ENCODE data around the gene THAP4. TPM values are rescaled to one million over a fixed set of nuclear protein-coding genes. Genes with fewer than 3 reads are reported as not detected.

THAP4 gene
- total RNA-seq, 1 experiment from 2014 or later = 88.6 TPM

GRCh38 chr2:241678307-241678706, 41.3 kb upstream of the THAP4 start (continued):
- TF ChIP-seq CTCF (IDR thresholded peaks at IDR 0.05) = no peak

GRCh38 chr2:241677392-241677791, 40.4 kb upstream of the THAP4 start:
- ChIA-PET CTCF (interaction anchor here (0.6 kb wide), 1 partner anchor 9 kb away, joined by 3 read pairs; the partner anchor contains the start of gene DTYMK), POLR2A (no interaction called here)
- Mint-ChIP-seq H3K4me1 (peaks cover 2% of the 10 kb centered on the region; the same call in 1 of the 2 replicates), H3K9me3 (no peaks in the 10 kb centered on the region), H3K4me3 (no peak overlapping the region), H3K36me3 (peaks cover 50% of the 10 kb centered on the region), H3K27me3 (ENCODE audit: low read depth) (no peaks in the 10 kb centered on the region), H3K27ac (no peak overlapping the region)
- DNase-seq (ENCODE audit: low spot score) (no peak), ATAC-seq (no peak)
- TF ChIP-seq TCF7 (CRISPR knock-in tag; IDR thresholded peaks at IDR 0.05; ENCODE audit: low read depth) (no peak), ZNF532 (CRISPR knock-in tag; IDR thresholded peaks at IDR 0.05; ENCODE audit: borderline replicate concordance) (no peak), ZBTB43 (CRISPR knock-in tag; IDR thresholded peaks at IDR 0.05) (no peak), ZNF138 (CRISPR knock-in tag; conservative IDR thresholded peaks at IDR 0.05) (no peak), OVOL2 (CRISPR knock-in tag; IDR thresholded peaks at IDR 0.05; ENCODE audit: borderline replicate concordance) (no peak), RELA (CRISPR knock-in tag; IDR thresholded peaks at IDR 0.05; ENCODE audit: borderline replicate concordance) (no peak), JUN (CRISPR knock-in tag; IDR thresholded peaks at IDR 0.05) (no peak), ZNF425 (CRISPR knock-in tag; conservative IDR thresholded peaks at IDR 0.05) (no peak), NR1H2 (CRISPR knock-in tag; IDR thresholded peaks at IDR 0.05) (no peak), ZNF219 (CRISPR knock-in tag; IDR thresholded peaks at IDR 0.05; ENCODE audit: borderline replicate concordance) (no peak), NR2C2 (CRISPR knock-in tag; IDR thresholded peaks at IDR 0.05) (no peak), ZNF423 (CRISPR knock-in tag; IDR thresholded peaks at IDR 0.05) (no peak), EMX1 (CRISPR knock-in tag; IDR thresholded peaks at IDR 0.05) (no peak), ESRRA (CRISPR knock-in tag; IDR thresholded peaks at IDR 0.05; ENCODE audit: borderline replicate concordance) (no peak), SMAD4 (CRISPR knock-in tag; IDR thresholded peaks at IDR 0.05) (no peak), NFYB (CRISPR knock-in tag; conservative IDR thresholded peaks at IDR 0.05; ENCODE audit: low read depth) (no peak), ZNF263 (CRISPR knock-in tag; IDR thresholded peaks at IDR 0.05; ENCODE audit: low read depth) (no peak), FOXP4 (CRISPR knock-in tag; IDR thresholded peaks at IDR 0.05) (no peak)

All from WTC11 (cell line).